NCI-H1092 (cell line): ENCODE data around the gene ANKRD1.
"Not testable (repeated sequence)": the region's sequence is repeated elsewhere in the genome, so short reads cannot be mapped to it uniquely, and the experiment has no call there.

ENCODE experiments used
- DNase-seq: peaks from one replicate; lab custom pipeline; 2025; lab: John Stamatoyannopoulos, UW

Gene ANKRD1

GRCh38 chr10:90912174-90912573 lies 8.7 kb downstream of the ANKRD1 start:
- DNase-seq, result no peak

- DNase-seq, result peak; percentile 45
These were observed 9.5 kb downstream of the ANKRD1 start for GRCh38 chr10:90911133-90912051.

GRCh38 chr10:90906596-90906995 lies 14.3 kb downstream of the ANKRD1 start:
- no peak for DNase-seq

GRCh38 chr10:90905925-90906324 lies 15.0 kb downstream of the ANKRD1 start:
- DNase-seq, result no peak

GRCh38 chr10:90896916-90897315 lies 24.0 kb downstream of the ANKRD1 start:
- DNase-seq, result not testable (repeated sequence)

GRCh38 chr10:90893190-90893589 lies 27.7 kb downstream of the ANKRD1 start:
- DNase-seq, result no peak

GRCh38 chr10:90890347-90890746 lies 30.5 kb downstream of the ANKRD1 start:
- no peak for DNase-seq

- no peak for DNase-seq
These were observed 31.3 kb downstream of the ANKRD1 start for GRCh38 chr10:90889636-90890035.

GRCh38 chr10:90888387-90888786 lies 32.5 kb downstream of the ANKRD1 start:
- no peak for DNase-seq

GRCh38 chr10:90887555-90887954 lies 33.3 kb downstream of the ANKRD1 start:
- DNase-seq, result no peak

GRCh38 chr10:90885176-90885575 lies 35.7 kb downstream of the ANKRD1 start:
- DNase-seq, result no peak

GRCh38 chr10:90884431-90884830 lies 36.5 kb downstream of the ANKRD1 start:
- no peak for DNase-seq

GRCh38 chr10:90880059-90880719 lies 40.7 kb downstream of the ANKRD1 start:
- not testable (repeated sequence) for DNase-seq

- no peak for DNase-seq
These were observed 41.8 kb downstream of the ANKRD1 start for GRCh38 chr10:90879062-90879461.

GRCh38 chr10:90872648-90873020 lies 48.3 kb downstream of the ANKRD1 start:
- no peak for DNase-seq

GRCh38 chr10:90871766-90872647 lies 48.9 kb downstream of the ANKRD1 start, which contains the start of gene RPP30:
Gene RPP30, plus strand, starts transcription at chr10:90871974. Its CDS starts 13 bp downstream, at chr10:90871987.
- peak; percentile 39 for DNase-seq

- DNase-seq, result peak; percentile 1
These were observed 49.6 kb downstream of the ANKRD1 start for GRCh38 chr10:90871279-90871765.

GRCh38 chr10:90866050-90866598 lies 54.8 kb downstream of the ANKRD1 start:
- DNase-seq, result no peak

- no peak for DNase-seq
These were observed 55.5 kb downstream of the ANKRD1 start for GRCh38 chr10:90865401-90865800.

- DNase-seq, result no peak
These were observed 57.9 kb downstream of the ANKRD1 start for GRCh38 chr10:90862908-90863514.
